Measurements from ENCODE around the gene NFAM1.

GRCh38 chr22:42365111-42365865, 66.9 kb downstream of the NFAM1 start:
- TF ChIP-seq POLR2A (IDR thresholded peaks at IDR 0.05; ENCODE audit: low read depth, low read length), result no peak
- no peak for TF ChIP-seq POLR2AphosphoS5 (IDR thresholded peaks at IDR 0.05; ENCODE audit: low read depth, low read length)
